Activated CD4-positive, CD25-positive, alpha-beta regulatory T cell (primary cell): ENCODE data around the gene GNAZ.

ENCODE experiments used
- DNase-seq, 4 experiments: peaks; one replicate each; lab custom pipeline; 2025; lab: John Stamatoyannopoulos, UW

The GNAZ gene

GRCh38 chr22:23093051-23093788 is 22.9 kb downstream of the GNAZ start:
- no peak for DNase-seq

DNA sequence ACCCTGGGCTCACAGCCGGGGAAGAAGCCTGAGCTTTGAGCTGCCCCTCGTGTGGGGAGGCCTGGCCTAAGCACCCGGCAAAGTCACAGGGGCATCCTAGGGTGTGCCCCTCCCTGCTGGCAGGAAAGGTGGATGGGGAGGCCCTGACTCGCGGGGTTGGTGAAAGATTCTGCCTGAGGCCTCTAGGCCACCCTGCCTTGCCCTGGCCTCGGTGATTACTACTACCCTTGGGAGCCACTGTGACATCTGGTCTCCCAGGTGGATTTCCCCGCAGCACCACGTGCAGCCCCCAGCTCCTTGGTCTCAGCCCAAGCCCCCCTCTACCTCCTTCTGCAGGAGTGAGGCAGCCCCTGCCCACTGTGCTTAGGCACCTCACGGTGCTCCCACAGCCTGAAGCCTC is 23.9 kb downstream of the GNAZ start:
- no peak for DNase-seq

DNA sequence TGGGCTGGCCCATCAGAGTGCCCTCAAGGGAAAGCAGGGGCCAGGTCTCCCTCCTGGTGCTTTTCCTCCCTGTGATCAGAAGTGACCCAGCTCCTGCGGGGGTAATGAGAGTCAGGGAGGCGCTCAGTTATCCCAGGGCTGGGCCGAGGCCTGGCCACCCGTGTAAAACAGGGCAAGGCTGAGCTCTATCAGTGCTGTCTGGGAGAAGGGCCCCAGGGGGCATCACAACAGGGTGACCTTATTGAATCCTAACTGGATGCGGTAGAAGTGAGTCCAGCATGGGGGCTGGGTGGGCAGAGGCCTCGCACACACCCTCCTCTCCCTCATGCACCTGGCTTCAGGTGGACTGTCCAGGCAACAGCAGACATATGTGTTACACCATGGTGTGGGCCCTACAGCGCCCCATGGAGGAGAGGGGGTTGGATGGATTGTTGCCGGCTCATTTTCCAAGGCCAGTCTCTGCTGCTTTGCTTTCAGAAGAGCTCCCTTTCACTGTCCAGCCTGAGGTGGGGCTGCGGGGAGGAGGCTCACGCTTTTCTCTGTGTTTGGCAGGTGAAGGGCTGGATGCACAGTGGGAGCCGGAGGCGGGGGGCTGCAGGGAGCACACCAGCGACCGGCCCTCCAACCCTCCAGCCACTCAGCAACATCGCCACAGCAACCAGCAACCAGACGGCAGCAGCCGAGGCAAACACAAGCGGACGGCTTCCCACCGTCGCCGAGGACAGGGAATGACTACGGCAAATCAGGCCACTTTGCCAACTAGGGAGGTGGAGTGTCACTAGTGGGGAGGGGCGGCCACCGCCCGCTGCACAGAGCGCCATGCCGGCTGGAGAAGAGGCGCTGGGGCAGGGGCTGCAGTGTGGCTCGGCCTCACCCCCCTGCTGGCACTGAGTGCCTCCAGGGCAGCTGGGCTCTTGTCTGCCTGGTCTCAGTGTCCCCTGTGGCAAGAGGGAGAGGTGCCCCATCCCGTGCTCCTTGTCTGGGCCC is 24.7 kb downstream of the GNAZ start:
- no peak for DNase-seq

DNA sequence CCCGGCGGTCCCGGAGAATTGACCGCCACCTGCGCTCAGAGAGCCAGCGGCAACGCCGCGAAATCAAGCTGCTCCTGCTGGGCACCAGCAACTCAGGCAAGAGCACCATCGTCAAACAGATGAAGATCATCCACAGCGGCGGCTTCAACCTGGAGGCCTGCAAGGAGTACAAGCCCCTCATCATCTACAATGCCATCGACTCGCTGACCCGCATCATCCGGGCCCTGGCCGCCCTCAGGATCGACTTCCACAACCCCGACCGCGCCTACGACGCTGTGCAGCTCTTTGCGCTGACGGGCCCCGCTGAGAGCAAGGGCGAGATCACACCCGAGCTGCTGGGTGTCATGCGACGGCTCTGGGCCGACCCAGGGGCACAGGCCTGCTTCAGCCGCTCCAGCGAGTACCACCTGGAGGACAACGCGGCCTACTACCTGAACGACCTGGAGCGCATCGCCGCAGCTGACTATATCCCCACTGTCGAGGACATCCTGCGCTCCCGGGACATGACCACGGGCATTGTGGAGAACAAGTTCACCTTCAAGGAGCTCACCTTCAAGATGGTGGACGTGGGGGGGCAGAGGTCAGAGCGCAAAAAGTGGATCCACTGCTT is 25.5 kb downstream of the GNAZ start:
- DNase-seq: no peak

- no peak for DNase-seq
Observed at GRCh38 chr22:23097412-23098229, 27.3 kb downstream of the GNAZ start.

- DNase-seq: no peak
Observed at GRCh38 chr22:23098230-23098705, 27.9 kb downstream of the GNAZ start.

DNA sequence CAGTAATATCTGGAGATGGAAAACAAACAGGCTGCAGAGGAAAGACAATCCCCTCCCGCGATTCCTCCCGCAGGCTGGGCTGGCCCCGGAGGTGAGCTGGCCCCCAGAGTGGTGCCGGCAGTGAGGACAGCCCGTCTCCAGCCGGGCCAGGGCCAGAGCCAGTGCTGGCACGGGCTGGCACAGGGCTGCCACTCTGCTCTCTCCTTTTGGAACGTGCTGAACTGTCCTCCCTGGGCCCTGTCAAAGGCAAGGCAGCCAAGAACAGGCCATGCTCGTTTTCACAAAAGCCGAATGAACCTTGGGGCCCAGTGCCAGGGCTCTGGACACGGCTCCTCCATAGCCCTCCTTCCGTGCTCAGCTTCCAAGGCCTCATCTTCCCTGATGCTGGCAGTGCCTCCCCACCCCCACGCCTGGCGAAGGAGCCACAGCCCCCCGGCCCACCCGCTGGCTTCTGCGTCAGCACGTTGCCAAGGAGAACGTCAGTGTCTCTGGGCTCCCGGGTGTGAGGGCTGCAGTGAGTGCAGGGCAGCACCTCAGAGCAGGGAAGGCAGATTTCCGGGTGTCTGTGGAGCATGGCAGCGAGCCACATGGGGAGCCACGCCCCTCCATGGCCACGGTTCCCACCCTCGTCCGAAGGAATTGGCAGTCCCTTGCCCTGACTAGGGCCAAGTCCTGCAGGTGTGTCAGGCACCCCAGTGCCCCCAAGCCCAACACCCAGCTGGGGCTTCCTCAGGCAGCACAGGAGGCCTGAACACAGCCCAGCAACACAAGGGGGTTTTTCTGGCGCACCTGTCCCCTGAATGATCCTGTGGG is 28.6 kb downstream of the GNAZ start:
- DNase-seq: no peak

- no peak for DNase-seq
Observed at GRCh38 chr22:23099531-23099804, 29.1 kb downstream of the GNAZ start.

- DNase-seq: no peak
Observed at GRCh38 chr22:23100124-23100801, 29.9 kb downstream of the GNAZ start.

GRCh38 chr22:23101524-23101923 is 31.2 kb downstream of the GNAZ start:
- DNase-seq: no peak

DNA sequence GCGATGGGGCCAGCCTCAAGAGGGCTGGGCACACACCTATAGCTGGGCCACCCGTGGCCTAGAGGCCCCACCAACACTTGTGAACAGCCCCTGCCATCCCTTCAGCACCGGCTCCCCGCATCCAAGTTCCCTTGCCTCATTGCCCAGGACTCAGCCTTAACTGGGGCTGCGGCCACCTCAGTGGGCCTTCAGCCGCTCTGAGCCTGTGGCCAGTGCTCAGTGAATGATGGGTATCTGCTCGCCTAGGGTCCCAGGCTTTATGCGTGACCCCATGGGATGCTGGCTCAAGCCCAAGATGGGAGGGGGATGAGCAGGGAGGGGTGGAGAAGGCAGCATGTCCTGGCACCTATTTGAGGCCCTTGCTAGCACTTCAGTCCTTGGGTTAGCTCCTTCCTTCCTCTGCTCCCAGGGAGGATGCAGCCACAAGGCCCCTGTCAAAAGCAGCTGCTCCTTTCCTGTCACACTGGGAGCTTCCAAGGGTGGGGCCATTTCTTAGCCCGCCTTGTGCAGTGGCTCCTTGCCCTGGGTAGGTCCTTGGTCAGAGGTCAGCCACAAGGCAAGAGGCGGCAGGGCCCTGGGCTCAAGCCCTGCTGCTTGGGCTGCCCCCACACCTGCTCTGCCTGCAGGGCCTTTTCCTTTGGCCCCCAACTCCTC is 31.8 kb downstream of the GNAZ start:
- no peak for DNase-seq

- no peak for DNase-seq
Observed at GRCh38 chr22:23102776-23103175, 32.5 kb downstream of the GNAZ start.

DNA sequence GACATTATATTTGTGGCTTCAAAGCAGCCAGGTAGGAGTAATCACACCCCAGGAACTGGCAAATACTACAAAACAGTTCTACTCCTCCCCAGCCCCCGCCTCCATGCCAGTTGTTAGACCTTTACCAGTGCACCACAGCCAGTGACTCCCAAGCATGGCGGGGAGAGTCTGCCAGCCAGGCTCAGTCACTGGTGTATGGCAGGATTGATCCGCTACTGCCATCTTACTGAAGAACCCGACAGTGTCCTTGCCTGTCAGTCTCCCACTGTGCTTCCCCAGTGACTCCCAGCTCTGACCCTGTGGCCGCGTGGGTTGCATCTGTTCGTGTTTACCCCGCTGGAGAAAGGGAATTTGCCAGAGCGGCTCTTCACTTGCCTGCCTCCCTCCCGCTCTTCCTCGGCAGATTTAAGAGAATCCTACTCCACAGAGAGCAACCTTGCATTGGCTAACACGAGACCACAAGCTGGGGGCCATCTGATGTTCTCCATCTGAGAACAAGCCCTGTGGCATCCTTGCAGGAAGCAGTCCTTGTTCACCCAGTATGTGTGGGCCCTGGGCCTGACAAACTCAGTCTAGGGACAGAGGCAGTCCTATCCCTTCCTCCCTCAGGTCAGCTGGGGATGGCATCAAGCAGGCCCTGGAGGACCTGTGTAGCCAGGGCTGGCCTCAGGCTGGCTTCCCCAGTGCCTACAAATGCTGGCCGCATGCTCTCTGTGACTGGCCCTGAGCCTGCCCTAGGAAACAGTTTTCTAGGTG is 33.1 kb downstream of the GNAZ start:
- no peak for DNase-seq

DNA sequence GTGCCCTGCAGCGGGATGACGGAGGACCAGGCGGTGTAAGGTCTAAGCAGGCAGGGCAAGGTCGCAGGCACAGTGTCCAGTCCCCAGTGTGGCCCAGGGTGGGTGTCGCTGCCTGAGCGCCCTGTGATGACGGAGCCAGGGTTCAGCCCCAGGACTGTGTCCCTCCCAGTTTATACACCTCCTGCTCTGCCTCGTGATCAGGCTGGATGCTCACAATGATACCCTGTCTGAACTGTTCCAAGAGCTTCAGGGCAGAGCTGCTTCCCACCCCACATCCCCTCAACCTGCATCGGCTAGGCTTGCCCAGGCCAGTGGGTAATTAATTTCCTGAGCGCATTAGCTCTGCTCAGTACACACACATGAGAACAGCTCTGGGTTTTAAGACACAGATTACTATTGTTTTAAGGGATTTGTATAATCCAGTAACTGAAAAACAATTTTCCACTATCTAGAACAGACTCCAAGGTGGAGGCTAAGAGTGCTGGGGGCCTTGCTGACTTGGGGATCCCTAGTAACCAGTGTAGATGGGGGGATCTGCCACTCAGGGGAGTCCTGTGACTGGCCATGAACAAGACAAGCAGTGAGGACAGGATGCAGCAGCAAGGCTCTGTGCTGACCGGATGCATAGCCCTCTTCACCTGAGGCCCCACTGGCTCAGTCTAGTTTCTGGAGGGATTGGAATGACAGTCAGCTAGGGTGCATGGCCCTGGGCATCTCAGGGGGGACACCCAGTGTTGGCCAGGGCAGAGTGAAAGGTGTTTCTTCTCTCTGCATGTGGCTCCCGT is 34.1 kb downstream of the GNAZ start:
- DNase-seq: no peak

DNA sequence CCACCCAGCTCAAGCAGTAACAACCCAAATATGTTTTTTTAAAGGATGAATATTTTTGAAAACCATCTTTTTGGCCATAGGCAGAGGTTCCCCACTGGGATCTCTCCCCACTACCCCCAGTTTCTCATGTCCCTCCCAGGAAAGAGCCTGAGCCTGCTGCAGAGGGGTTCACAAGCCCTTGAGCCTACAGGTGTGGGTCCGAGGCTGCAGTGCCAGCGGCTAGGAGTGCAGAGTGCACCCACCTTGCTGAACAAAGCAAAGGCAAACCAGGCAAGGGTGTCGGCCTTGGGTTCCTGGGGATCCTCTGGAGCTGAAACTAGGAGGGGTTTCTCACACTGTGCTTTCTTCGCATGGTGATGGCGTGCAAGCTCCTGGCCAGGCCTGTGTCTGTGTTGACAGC is 35.0 kb downstream of the GNAZ start:
- no peak for DNase-seq

- DNase-seq: no peak
Observed at GRCh38 chr22:23105919-23106318, 35.6 kb downstream of the GNAZ start.

DNA sequence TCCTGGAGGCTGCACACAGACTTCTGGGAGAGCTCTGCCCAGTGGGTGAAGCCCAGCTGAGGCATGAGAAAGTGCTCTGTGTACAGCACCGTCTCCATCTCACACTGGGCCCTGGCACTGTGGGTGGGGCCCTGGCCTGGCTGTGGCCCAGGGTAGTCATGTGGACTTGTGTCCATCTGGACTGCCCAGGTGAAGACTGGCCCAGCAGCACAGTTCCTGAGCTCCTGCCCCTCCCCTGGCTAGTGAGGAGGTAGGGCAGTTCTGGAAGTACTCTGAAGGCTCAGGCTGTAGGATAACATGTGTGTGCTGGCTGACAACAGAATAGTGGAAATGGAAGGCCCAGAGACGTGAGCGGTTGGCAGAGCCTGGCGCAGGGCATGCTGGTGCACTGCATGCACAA is 36.0 kb downstream of the GNAZ start:
- no peak for DNase-seq

GRCh38 chr22:23106906-23107367 is 36.6 kb downstream of the GNAZ start:
- DNase-seq: no peak
